HG02938 (cell line): ENCODE measurements around the gene GPR108.
"Not testable (repeated sequence)": the region's sequence is repeated elsewhere in the genome, so short reads cannot be mapped to it uniquely, and the experiment has no call there.

ENCODE experiments used
- ATAC-seq: cut with Tn5 transposase; IDR thresholded peaks from one replicate; pipeline ENCODE4 v1.9.1; 2021; ENCODE audit warnings: mild to moderate bottlenecking, moderate library complexity; ENCODE audit not compliant: unreplicated experiment

GPR108 gene

GRCh38 chr19:6737284-6737872, at the start of gene GPR108:
TSS of gene GPR108 (minus strand) at chr19:6737580. CDS start at chr19:6737576, 4 bp downstream.
- peak; percentile 61 for ATAC-seq

- no peak for ATAC-seq
These were observed 41.8 kb upstream of the GPR108 start for GRCh38 chr19:6779206-6779605.

GRCh38 chr19:6778386-6778785, 41.0 kb upstream of the GPR108 start:
- no peak for ATAC-seq

- ATAC-seq, result no peak
These were observed 40.1 kb upstream of the GPR108 start for GRCh38 chr19:6777434-6777833.

- ATAC-seq, result no peak
These were observed 39.6 kb upstream of the GPR108 start for GRCh38 chr19:6776999-6777398.

GRCh38 chr19:6776045-6776444, 38.7 kb upstream of the GPR108 start:
- not testable (repeated sequence) for ATAC-seq

- no peak for ATAC-seq
These were observed 37.7 kb upstream of the GPR108 start for GRCh38 chr19:6774821-6775707.

GRCh38 chr19:6773323-6773931, 36.0 kb upstream of the GPR108 start:
- no peak for ATAC-seq

GRCh38 chr19:6772866-6773322, 35.5 kb upstream of the GPR108 start:
- no peak for ATAC-seq

- ATAC-seq, result no peak
These were observed 34.9 kb upstream of the GPR108 start, which contains the start of gene VAV1 for GRCh38 chr19:6772028-6772865. TSS of gene VAV1 (plus strand) at chr19:6772708. CDS start at chr19:6772808, 100 bp downstream.

GRCh38 chr19:6771648-6772027, 34.3 kb upstream of the GPR108 start:
- ATAC-seq, result not testable (repeated sequence)

GRCh38 chr19:6769006-6769619, 31.7 kb upstream of the GPR108 start:
- no peak for ATAC-seq

GRCh38 chr19:6768236-6768785, 30.9 kb upstream of the GPR108 start:
- ATAC-seq, result no peak

- peak; percentile 57 for ATAC-seq
These were observed 30.2 kb upstream of the GPR108 start, which contains the start of gene SH2D3A for GRCh38 chr19:6767357-6768235. TSS of gene SH2D3A (minus strand) at chr19:6767435. CDS start at chr19:6763748, 3,687 bp downstream.

- peak; percentile 14 for ATAC-seq
These were observed 29.6 kb upstream of the GPR108 start for GRCh38 chr19:6767081-6767356.

GRCh38 chr19:6766357-6767080, 29.1 kb upstream of the GPR108 start:
- no peak for ATAC-seq

GRCh38 chr19:6765738-6766356, 28.5 kb upstream of the GPR108 start:
- ATAC-seq, result no peak

GRCh38 chr19:6762253-6762797, 24.9 kb upstream of the GPR108 start:
- not testable (repeated sequence) for ATAC-seq
